ENCODE measurements around the gene RUVBL1. TPM values are rescaled to one million over a fixed set of nuclear protein-coding genes. Genes with fewer than 3 reads are reported as not detected.

RUVBL1 gene
- total RNA-seq, result 31.7 and 35.0 TPM in 2 replicates

DNA sequence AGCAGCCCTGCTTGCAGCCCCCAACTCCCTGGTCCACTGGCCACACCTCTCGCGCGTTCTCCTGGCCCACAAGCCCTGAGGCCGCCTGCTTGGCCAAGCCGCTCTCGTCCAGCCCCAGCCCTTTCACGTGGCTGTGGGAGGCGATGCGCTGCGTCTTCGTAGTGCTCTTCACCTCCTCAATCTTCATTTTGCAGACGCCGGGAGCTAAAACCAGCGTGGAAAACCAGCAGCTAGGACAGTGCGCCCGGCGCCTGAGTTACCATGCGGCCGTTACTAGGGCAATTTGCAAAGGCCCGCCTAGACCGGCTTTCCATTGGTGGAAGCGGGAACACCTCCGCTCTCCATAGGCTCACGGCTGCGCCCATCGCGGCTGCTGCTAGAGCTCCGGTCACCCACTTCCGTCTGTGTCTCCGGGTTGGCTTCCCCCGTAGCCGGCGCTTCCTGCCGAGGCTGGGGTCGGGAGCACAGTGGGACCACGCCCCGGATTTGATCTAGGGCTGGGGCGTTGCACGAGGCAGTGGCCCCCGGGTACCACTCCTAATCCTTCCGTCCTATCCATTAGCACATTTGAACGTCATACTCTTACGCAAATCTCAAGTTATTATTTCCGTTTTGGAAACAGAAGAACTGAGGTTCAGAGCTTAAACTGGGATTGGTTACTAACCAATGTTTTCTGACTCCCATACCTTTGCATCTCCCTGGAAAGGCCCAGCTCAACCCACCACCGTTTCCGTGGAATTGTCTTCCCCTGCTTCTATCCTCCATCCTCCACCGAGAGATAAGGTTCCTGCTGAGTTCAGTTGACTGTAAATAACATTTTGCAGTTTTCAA is at the start of gene RUVBL1:
TSS of gene RUVBL1 (minus strand) at position 275 of the 831 bp plus-strand sequence. CDS start at position 187, 88 bp downstream.

GRCh38 chr3:128153156-128154041 is 29.8 kb upstream of the RUVBL1 start, which contains the start of gene EEFSEC:
EEFSEC (plus strand) TSS chr3:128153481; CDS start chr3:128153508, 27 bp downstream.

DNA sequence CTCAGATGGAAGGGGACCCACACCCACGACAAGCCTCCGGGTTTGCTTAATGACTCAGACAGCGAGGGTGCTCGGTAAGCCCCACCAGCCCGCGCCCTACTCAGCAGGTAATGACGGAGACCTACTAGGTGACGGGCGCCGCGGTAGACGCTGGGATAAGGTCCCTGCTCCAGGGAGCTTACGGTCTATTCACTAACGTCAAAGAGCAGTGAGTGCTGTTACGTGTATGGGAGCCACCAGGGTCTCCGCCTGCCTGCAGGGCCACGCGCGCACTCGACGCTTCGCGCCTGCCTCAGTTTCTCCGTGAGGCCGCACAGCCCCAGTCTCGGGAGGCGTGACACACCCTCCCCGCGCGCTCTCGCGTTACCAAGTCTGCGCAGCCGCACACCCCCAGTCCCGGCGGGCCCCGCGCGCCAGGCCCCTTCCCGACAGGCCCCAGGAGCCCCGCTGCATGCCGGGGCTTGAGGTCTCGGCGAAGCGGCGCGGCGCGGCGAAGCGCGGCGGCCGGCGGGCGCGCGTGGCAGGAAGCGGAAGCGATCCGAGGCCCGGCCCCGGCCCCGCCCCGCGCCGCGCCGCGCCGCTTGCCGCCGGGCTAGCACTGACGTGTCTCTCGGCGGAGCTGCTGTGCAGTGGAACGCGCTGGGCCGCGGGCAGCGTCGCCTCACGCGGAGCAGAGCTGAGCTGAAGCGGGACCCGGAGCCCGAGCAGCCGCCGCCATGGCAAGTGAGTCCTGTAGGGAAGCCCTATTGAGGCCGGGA is 71.6 kb downstream of the RUVBL1 start, which contains the start of gene SEC61A1:
TSS of gene SEC61A1 (plus strand) at position 601 of the 758 bp plus-strand sequence. CDS start at position 717, 116 bp downstream.

Small RNA genes within 50 kb of the gene (small RNA-seq; reads per million reads assigned to genes)
- gene RNU2-37P (not detected), gene RNU6-823P (not detected)

Other genes starting within 250 kb of the RUVBL1 start
- gene KBTBD12, start 208.6 kb downstream of the RUVBL1 start, total RNA-seq, result under 0.01 TPM in 1 of 2 replicates, not detected in the other
- gene SEC61A1, start 71.4 kb downstream of the RUVBL1 start, total RNA-seq, result 394 and 407 TPM in 2 replicates
- 4.5 and 6.0 TPM in 2 replicates for gene EEFSEC, start 29.7 kb upstream of the RUVBL1 start, total RNA-seq